Measurements from ENCODE around the gene WSB1. TPM values are rescaled to one million over a fixed set of nuclear protein-coding genes. Genes with fewer than 3 reads are reported as not detected.

Gene WSB1
- polyA plus RNA-seq, 4 donors: 158 to 513 (median 260) TPM

DNA sequence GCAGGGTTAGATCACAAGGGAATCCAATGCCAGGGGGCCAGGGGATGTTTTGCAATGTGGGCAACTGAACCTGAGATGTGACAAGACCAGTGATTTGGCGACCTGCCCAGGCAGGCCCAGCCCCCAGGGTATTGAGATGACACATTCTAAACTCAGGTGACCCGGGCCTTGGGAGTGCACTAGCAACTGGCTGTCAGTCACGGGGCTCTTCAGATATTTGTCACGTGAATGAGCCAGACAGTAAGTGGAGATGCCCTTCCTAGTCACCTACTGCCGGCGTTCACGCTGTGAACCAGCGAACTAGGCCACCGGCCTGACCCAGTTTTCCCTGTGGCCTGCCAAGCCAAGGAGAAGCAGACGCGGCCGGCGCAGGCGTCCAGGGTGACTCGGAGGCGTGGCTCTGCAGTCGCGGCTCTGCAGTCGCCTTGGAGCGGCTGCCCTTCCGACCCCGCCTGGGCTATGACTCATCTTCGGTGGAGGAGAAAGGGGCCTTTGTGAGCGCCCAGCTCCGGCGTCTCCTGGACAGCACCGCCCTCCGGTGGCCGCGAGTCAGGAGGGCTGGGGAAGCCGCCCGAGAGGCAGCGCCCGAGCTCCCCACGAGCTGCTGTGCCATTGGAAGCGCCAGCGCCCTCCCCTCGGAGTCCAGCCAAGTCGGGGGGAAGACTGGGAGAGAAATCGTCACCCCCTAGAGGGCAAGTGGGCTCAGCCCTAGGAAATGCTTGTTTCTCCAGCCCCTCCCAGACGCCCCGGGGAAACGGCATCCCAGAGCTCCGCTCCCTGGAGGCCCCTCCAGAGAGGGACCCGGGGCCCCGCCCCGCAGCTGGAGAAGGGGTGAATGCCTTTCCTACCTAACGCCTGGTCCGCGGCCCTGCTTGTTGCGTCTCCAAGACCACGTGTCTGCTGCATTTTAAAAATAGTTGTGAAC, 38.8 kb downstream of the WSB1 start:
- peak; percentile 81 to 91 (median 88) for DNase-seq (ENCODE audit: low read depth in 4 of 4, low spot score in 2 of 4)

DNA sequence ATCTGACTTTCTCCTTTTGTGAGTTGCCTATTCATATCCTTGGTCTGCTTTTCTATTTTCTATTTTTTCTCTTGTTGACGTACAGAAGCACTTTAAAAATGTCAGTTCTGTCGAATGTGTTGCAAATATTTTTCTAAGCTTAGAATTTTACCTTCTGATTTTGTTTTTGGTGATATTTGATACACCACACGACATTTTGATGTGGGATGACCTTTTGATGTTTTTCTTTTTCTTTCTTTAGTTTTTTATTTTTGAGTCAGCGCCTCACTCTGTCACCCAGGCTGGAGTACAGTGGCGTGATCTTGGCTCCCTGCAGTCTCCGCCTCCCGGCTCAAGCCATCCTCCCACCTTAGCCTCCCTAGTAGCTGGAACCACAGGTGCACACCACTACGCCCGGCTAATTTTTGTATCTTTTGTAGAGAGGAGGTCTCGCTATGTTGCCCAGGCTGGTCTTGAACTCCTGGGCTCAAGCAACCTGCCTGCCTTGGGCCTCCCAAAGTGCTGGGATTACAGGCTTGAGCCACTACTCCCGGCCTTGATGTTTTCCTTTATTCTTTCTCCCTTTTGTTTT, 39.6 kb downstream of the WSB1 start:
- no peak for DNase-seq (ENCODE audit: low read depth in 4 of 4, low spot score in 2 of 4)

DNA sequence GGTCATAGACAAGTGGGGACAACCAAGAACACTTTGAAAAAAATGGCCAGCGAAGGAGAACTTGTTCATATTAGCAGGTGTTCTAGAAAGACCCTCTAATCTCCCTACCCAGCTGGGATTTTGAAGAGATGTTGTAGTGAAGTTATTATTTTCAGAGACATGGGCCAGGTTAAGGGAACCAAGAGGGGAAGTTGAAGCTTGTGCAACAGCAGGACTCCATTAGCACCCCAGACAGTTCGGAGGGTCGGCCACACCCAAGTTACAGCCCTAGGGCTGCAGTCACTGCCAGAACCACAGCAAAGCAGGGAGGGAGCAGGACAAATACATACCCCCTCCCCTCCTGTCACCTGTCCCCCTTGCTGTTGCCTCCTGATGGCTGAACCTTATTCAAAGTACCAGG, 42.3 kb downstream of the WSB1 start:
- no peak for DNase-seq (ENCODE audit: low read depth in 4 of 4, low spot score in 2 of 4)

DNA sequence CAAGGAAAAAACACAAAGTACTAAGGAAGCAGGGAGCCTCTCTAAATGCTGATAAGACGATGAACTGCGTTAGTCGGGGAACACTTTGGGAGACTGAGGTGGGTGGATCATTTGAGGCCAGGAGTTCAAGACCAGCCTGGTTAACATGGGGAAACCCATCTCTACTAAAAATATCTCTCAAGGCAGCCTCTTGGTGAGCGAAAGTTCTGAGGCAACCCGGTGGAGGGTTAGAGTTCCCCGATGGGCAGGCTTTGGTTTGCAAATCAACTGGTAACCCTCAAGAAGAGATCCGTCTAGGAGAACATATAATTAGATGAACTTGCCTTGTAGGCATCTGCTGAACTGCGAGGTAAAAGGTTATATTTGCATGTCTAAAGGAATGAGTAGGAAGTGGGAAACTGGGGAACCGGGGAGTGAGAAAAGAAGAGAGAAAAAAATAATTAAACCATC, 44.6 kb downstream of the WSB1 start:
- no peak for DNase-seq (ENCODE audit: low read depth in 4 of 4, low spot score in 2 of 4)

DNA sequence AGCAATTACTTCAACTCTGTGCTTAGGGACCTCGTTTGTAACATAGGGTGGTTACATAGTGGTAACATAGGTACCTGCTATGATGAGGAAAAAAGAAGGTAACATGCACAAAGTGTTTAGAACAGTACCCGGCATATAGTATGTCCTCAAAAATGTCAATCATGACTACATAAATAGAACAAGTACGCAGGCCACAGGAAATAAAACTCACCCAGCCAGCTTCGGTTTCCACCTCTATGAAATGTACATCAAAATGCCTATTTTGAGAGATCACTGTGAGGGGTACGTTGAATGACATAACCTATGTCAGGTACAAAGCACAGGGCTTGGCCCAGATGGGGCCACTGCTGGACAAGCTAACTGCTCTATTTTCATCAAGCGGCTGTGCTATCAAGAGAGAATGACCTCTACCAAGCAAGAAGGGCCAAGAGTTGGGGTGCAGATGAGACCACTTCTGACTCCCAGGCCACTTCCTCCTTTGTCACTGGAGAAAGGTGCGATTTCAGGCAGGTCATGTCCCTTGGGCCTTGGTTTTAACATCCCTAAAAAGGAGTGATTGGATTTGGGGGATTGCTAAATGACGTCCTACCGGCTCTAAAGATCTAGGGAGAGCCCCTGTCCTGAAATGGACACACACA, 45.4 kb downstream of the WSB1 start:
- DNase-seq (ENCODE audit: low read depth in 4 of 4, low spot score in 2 of 4): no peak

DNA sequence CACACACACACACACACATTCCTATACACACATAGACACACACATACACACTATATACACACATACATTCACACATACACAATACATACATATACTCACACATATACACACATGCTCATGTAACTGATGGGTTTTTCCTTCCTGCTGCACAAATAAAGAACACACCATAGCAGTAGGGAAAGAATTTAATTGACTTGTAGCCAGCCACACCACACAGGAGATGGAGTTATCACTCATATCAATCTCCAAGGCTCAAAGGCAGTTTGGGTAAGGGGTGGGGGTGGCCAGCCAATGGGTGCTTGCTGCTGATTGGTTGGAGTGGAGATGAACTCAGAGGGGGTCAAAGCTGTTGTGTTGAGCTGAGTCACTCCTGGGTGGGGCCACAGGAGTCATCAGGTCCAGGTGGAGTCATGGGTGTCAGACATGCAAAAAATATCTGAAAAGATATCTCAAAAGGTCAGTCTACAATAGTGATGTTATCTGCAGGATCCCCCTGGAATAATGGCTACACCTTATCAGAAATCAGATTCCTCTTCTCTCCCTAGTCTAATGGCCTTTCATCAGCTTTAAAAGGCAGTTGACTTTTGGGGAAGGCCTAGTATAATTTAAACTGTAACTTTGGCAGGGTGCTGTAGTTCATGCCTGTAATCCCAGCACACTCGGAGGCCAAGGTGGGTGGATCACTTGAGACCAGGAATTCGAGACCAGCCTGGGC, 46.1 kb downstream of the WSB1 start:
- no peak for DNase-seq (ENCODE audit: low read depth in 4 of 4, low spot score in 2 of 4)

DNA sequence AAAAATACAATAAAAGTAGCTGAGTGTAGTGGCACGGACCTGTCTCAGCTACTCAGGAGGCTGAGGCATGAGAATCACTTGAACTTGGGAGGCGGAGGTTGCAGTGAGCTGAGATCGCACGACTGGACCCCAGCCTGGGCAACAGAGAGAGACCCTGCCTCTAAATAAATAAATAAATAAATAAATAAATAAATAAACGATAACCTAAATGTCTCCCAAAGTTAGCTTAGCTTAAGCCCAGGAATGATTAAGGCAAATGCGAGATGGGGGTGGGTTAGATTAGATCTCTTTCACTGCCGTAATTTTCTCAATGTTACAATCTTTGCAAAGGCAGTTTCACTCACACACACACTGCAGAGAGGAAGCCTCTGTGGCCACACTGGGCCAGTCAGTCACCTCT, 46.7 kb downstream of the WSB1 start:
- DNase-seq (ENCODE audit: low read depth in 4 of 4, low spot score in 2 of 4): no peak

DNA sequence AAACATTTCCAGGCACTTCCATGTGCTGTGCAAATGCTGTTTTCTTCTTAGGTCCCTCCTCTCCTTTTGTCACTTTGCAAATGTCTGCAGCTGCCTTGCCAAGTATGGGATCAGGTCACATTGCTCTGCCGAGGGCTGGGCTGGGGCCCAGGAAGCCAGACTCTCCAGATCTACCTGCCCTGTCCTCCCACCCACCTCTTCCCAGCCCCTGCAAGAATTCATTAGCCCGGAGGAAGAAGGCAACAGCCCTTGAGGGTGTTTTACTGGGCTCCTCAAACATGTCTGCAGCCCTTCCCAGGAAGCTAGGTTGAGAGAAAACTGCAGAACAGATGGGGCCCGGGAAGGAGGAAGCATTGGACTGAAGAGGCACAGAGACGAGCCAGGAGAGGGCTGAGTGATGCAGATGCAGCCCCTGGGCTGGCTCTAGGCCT, 47.1 kb downstream of the WSB1 start:
- DNase-seq (ENCODE audit: low read depth in 4 of 4, low spot score in 2 of 4): no peak

DNA sequence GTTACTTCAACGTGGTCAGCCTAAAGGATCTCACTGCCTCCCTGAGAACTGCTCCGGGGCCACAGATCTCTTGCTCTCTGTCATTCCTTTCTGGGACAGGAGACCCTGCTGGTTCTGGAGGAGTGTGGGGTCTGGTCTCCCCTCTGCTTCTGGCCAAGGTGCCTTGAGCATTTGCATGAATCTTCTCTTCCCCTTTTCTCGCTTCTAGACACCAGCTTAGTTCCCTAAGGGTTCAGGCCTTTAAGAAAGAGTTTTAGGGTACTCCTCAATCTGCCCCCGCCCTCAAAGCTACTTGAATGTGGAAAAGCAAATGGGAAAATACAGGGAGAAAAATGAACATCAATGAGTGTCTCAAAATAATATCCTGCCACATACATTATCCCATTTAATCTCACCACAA, 48.1 kb downstream of the WSB1 start:
- no peak for DNase-seq (ENCODE audit: low read depth in 4 of 4, low spot score in 2 of 4)

DNA sequence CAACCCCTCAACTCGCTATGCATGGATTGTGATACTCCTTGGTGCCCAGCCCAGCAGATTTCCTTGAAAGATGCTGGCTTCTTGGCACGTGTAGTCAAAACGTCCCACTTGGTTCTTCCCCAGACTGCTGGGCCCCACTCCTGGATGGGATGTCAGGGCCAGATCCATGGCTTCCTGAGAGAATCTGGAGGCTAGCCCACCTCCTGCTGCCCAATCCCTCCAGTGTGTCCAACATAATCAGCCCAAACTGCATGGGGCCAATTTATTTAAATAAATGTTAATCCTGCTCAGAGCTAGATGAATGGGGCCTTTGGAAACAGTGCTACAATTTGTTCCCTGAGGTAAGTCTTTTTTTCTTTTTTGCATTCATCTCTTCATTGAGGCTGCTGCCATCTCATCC, 49.4 kb downstream of the WSB1 start:
- no peak for DNase-seq (ENCODE audit: low read depth in 4 of 4, low spot score in 2 of 4)

DNA sequence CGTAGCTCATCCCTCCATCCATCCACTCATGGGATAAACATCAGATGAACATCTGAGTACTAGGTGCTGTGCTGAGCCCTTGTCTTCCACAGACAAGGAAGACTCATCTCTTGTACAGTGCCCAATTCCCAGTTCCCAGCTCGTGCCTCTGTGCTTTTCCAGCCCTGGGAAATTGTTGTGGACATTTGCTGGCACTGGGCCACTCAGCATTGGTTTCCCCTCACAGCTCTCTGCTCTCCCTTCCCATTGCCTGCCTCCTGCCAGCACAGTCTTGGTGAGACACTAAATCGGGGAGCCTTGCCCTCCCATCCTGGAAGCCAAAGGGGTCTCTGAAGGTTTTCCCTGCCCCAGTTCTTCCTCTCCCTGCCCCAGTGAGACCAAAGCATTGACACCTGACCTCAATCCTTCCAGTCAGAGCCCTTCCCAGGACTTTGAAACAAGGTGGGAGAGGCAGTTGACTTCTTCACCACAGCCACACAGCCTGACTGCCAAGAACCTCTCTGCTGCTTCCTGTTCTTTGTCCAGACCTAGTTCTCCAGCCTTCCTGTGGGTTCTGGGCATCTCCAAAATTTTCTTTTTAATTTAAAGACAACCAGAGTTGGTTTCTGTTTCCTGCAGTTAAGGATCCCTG, 50.2 kb downstream of the WSB1 start:
- no peak for DNase-seq (ENCODE audit: low read depth in 4 of 4, low spot score in 2 of 4)

DNA sequence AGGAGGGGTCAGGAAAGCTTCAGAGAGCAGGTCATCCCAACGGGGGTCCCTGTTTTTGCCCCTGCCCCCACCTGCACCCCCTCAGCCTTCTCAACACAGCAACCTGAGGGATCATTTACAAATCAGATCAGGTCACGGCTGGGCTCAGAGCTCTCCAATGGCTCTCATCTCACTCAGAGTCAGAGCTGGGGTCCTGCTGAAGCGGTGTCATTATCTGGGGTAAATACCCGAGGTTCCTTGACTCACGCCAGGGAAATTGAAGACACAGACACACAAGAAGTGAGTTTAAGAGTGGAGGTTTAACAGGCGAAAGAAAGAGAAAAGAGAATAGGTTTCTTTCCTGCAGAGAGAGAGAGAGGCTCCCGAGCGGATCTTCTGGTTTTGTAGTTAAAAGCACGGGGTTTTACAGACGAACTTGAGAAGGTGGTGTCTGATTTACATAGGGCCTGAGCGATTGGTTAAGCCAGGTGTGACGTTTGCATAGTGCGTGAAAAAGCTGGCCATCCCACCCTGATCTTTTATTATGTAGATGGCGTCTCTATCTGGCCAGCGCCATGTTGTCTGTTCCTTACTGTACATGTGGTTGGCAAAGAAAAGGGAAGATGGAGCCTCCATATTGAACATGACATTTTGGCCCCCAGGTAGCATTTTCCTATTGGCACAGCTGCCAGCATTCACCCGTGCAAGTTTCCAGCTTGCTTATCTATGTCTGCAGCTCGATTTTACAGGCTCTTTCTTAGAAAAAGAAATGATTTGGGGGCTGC, 51.4 kb downstream of the WSB1 start:
- DNase-seq (ENCODE audit: low read depth in 4 of 4, low spot score in 2 of 4): peak in 3 of 4 donors; percentile 69 to 73 (median 71)

DNA sequence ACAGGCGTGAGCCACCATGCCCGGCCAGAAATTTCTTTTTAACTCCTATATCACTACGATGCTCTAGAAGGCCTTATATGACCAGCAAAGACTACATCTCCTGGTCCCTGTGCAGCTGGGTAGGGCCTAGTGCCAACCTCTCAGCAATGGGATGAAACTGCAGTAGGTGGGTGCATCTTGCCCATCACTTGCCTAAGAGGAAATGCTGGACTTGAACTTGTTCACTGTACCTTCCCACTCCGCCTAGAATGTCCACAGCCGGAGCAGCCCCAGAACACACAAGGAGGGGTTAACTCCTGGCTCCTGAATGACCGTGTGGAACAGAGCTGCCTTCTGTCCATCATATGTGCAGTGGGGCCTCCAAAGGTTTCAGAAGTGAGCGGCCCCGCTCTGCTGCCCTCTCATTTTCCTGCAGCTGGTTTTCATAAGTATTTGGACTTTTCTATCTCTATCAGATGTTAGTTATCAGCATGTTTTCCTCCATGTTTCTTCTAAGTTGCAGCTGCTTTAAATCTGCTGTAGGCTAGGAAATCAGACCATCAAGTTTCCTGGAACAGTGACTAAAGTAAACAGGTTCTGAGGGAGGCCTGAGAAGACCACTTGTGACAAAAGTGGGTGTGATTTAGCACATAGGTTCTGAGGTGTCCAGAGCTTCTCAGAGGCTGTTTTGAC, 52.5 kb downstream of the WSB1 start:
- no peak for DNase-seq (ENCODE audit: low read depth in 4 of 4, low spot score in 2 of 4)

DNA sequence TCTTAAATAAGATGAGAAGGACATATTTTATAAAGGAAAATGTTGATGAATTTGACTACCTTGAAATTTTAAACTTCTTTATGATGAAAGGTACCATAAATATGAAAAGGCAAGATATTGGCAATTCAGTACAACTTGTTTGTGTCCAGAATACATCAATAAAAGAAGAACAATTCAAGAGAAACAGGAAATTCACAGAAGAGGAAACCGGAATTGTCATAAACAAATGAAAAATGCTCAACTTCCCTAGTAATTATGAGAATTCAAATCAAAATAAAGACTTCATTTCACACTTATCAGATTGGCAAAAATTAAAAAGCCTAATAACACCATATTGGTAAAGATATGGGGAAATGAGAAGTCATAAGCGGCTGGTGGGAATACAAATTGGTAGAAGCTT, 54.3 kb downstream of the WSB1 start:
- DNase-seq (ENCODE audit: low read depth in 4 of 4, low spot score in 2 of 4): no peak

DNA sequence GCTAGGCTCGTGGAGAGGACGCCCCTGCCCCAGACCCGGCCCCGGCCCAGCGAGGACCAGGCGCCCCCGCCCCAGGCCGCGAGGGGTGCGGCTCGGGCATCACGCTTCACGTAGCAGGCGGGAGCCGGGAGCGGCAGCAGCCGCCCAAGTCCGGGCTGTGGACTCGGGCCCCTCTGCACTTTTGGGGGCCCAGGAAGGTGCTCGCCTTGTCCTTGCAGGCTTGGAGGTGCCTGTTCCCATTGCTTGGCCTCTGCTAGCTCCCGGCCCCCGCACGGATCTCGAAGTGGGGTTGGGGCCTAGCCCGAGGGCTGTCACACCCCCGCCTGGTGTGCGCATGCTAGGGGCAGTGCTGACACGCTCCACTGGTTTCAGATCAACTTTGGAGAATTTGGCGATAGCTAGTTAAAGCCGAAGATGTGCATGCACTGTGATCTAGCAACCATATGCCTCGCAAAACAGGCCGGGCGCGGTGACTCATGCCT, 55.7 kb downstream of the WSB1 start:
- no peak for DNase-seq (ENCODE audit: low read depth in 4 of 4, low spot score in 2 of 4)

DNA sequence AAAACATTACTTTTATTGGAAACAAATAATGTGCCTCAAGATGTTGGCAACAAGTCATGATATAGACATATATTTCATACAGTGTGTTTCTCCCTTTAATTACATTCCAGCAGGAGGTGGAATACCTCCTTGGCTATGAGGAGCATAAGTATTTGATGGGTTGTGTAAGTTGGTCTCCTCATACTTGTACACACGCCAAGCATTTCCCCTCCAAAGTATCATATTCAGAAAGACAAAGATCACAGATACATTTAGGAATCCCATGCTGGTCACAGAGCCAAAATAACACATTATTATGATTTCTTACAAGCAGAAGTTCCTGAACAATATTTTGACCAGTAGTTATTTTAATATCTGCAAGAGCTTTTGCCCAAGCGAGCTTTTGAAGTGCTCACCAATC, 57.8 kb downstream of the WSB1 start:
- no peak for DNase-seq (ENCODE audit: low read depth in 4 of 4, low spot score in 2 of 4)

DNA sequence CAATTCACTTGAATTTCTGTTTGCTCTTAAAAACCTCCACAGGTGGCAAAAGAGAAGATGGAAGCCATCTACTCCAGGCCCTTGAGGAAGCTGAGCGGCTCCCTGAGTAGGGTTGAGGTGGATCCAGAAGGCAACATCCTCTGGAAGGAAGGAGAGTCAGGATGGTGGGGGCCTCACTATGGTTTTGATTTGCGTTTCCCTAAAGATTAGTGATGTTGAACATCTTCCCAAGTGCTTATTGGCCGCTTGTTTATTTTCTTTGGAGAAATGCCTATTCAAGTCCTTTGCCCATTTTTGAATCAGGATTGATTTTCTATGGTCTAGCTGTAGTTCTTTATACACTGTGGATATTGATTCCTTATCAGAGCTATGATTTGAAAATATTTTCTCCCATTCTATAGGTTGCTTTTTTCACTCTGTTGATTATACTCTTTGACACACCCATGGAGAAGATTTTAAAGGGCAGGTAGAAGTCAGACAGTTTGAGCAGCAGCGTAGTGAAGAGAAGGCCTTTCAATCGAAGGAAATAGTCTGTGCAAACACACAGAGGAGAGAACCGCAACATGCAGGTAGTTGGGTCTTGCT, 58.6 kb downstream of the WSB1 start:
- no peak for DNase-seq (ENCODE audit: low read depth in 4 of 4, low spot score in 2 of 4)

DNA sequence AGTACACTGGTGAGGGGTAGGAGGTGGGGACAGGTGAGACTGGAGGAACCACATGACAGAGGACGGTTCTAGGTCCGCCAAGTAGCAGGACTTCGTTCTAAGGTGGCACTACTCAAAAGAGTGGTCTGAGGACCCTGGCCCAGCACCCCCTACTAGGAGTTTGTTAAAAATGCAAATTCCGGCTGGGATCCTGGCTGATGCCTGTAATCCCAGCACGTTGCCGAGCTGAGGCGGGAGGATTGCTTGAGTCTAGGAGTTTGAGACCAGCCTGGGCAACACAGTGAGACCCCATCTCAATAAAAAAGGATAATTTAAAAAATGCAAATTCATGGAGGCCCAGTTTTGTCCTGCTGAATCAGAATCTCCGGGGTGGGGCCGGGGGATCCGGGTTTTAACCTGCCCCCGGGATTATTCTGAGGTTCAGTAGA, 59.1 kb downstream of the WSB1 start:
- DNase-seq (ENCODE audit: low read depth in 4 of 4, low spot score in 2 of 4): no peak

Data from left renal cortex interstitium (tissue), 4 donors.